ENCODE measurements around the gene DACH1. TPM values are rescaled to one million over a fixed set of nuclear protein-coding genes. Genes with fewer than 3 reads are reported as not detected.

The DACH1 gene
- total RNA-seq, 1 experiment from 2014 or later, result not detected

- POLR2A ChIA-PET (ENCODE audit: unreplicated experiment), result interaction anchor here (0.6 kb wide), 1 partner anchor 31 kb away, joined by 3 read pairs; no protein-coding TSS in a partner anchor
- CTCF ChIA-PET, result no interaction called here
- Histone ChIP-seq H3K9me3 (ENCODE audit: low read length) (no peaks in the 10 kb centered on the region), H3K79me2 (ENCODE audit: low read length) (no peaks in the 10 kb centered on the region), H3K27me3 (ENCODE audit: low read length) (no peaks in the 10 kb centered on the region), H3K9me2 (replicated peaks; ENCODE audit: low read length) (no peaks in the 10 kb centered on the region), H3K9ac (ENCODE audit: low read length) (no peak overlapping the region), H3K36me3 (ENCODE audit: low read depth, low read length) (no peaks in the 10 kb centered on the region), H3K27ac (ENCODE audit: low read length) (no peak overlapping the region), H3K4me3 (ENCODE audit: low read length) (no peak overlapping the region), H2AFZ (ENCODE audit: low read length) (no peak overlapping the region), H3K4me2 (ENCODE audit: low read length) (no peak overlapping the region), H3F3A (ENCODE audit: low read length, unreplicated experiment) (no peaks in the 10 kb centered on the region), H4K20me1 (ENCODE audit: low read length) (no peaks in the 10 kb centered on the region), H3K4me1 (ENCODE audit: insufficient read depth, low read length) (no peaks in the 10 kb centered on the region)
- TF ChIP-seq CTCF (conservative IDR thresholded peaks at IDR 0.05; ENCODE audit: low read depth, low read length) (no peak), EZH2phosphoT487 (IDR thresholded peaks at IDR 0.05; ENCODE audit: borderline replicate concordance, low read length) (no peak), EZH2 (IDR thresholded peaks at IDR 0.05; ENCODE audit: low read length, unreplicated experiment) (no peak)
- no peak for ATAC-seq
- no peak for DNase-seq
- BruUV-seq (replicated peaks), result no TSS peak
- intact Hi-C loops (cut with micrococcal nuclease), result no loop called here
Measured at GRCh38 chr13:71701741-71702140, 165.3 kb downstream of the DACH1 start.

- intact Hi-C loops (cut with micrococcal nuclease), result no loop called here
- Histone ChIP-seq H3K27ac (ENCODE audit: low read length) (no peak overlapping the region), H3K4me1 (ENCODE audit: insufficient read depth, low read length) (no peaks in the 10 kb centered on the region), H3K27me3 (ENCODE audit: low read length) (no peaks in the 10 kb centered on the region), H3K9me2 (replicated peaks; ENCODE audit: low read length) (no peaks in the 10 kb centered on the region), H4K20me1 (ENCODE audit: low read length) (no peaks in the 10 kb centered on the region), H2AFZ (ENCODE audit: low read length) (no peak overlapping the region), H3K4me2 (ENCODE audit: low read length) (no peak overlapping the region), H3K4me3 (ENCODE audit: low read length) (no peak overlapping the region), H3K79me2 (ENCODE audit: low read length) (no peaks in the 10 kb centered on the region), H3F3A (ENCODE audit: low read length, unreplicated experiment) (no peaks in the 10 kb centered on the region), H3K36me3 (ENCODE audit: low read depth, low read length) (no peaks in the 10 kb centered on the region), H3K9ac (ENCODE audit: low read length) (no peak overlapping the region), H3K9me3 (ENCODE audit: low read length) (no peaks in the 10 kb centered on the region)
- no peak for TF ChIP-seq EZH2 (IDR thresholded peaks at IDR 0.05; ENCODE audit: low read length, unreplicated experiment)
- TF ChIP-seq CTCF (conservative IDR thresholded peaks at IDR 0.05; ENCODE audit: low read depth, low read length), result no peak
- no peak for TF ChIP-seq EZH2phosphoT487 (IDR thresholded peaks at IDR 0.05; ENCODE audit: borderline replicate concordance, low read length)
- ChIA-PET CTCF (no interaction called here), POLR2A (ENCODE audit: unreplicated experiment) (no interaction called here)
- ATAC-seq (no peak), DNase-seq (no peak)
- no TSS peak for BruUV-seq (replicated peaks)
Measured at GRCh38 chr13:71699342-71699741, 167.7 kb downstream of the DACH1 start.

- H3K27ac ChIP-seq (ENCODE audit: low read length), result no peak overlapping the region
- no peaks in the 10 kb centered on the region for H3K36me3 ChIP-seq (ENCODE audit: low read depth, low read length)
- DNase-seq (no peak), ATAC-seq (no peak)
- H3K4me1 ChIP-seq (ENCODE audit: insufficient read depth, low read length), result no peaks in the 10 kb centered on the region
- no peak overlapping the region for H3K4me2 ChIP-seq (ENCODE audit: low read length)
- CTCF ChIA-PET, result no interaction called here
- no peaks in the 10 kb centered on the region for H3K9me2 ChIP-seq (replicated peaks; ENCODE audit: low read length)
- H4K20me1 ChIP-seq (ENCODE audit: low read length), result no peaks in the 10 kb centered on the region
- H3K4me3 ChIP-seq (ENCODE audit: low read length), result no peak overlapping the region
- no peaks in the 10 kb centered on the region for H3K27me3 ChIP-seq (ENCODE audit: low read length)
- H3K79me2 ChIP-seq (ENCODE audit: low read length), result no peaks in the 10 kb centered on the region
- no TSS peak for BruUV-seq (replicated peaks)
- no peak for TF ChIP-seq CTCF (conservative IDR thresholded peaks at IDR 0.05; ENCODE audit: low read depth, low read length)
- TF ChIP-seq EZH2phosphoT487 (IDR thresholded peaks at IDR 0.05; ENCODE audit: borderline replicate concordance, low read length), result no peak
- no peak for TF ChIP-seq EZH2 (IDR thresholded peaks at IDR 0.05; ENCODE audit: low read length, unreplicated experiment)
- H3K9me3 ChIP-seq (ENCODE audit: low read length), result no peaks in the 10 kb centered on the region
- H2AFZ ChIP-seq (ENCODE audit: low read length), result no peak overlapping the region
- POLR2A ChIA-PET (ENCODE audit: unreplicated experiment), result no interaction called here
- no peak overlapping the region for H3K9ac ChIP-seq (ENCODE audit: low read length)
- intact Hi-C loops (cut with micrococcal nuclease), result no loop called here
- no peaks in the 10 kb centered on the region for H3F3A ChIP-seq (ENCODE audit: low read length, unreplicated experiment)
Measured at GRCh38 chr13:71695662-71696061, 171.3 kb downstream of the DACH1 start.

All from PC-3 (cell line).